Astrocyte (in vitro differentiated cells and primary cell): ENCODE results near the gene PCDHGA2. TPM values are rescaled to one million over a fixed set of nuclear protein-coding genes. Genes with fewer than 3 reads are reported as not detected.
A peak's percentile ranks its signal among the peaks of the same experiment; 100 is the strongest.
"Not testable (repeated sequence)": the region's sequence is repeated elsewhere in the genome, so short reads cannot be mapped to it uniquely, and the experiment has no call there.

Experiments
- DNase-seq: peaks from one replicate; pipeline ENCODE4 v3.0.0-alpha.2; 2010; ENCODE audit warnings: low read depth
- FAIRE-seq: peaks from 2 replicates; lab custom pipeline; 2011; peaks lifted over from hg19 to GRCh38; lab: Jason Lieb, UNC
- H2AFZ ChIP-seq: 2 replicates; pipeline ENCODE4 v1.6.0; 2012; ENCODE audit warnings: low read depth, low read length, inconsistent platforms
- H3K27ac ChIP-seq: 2 replicates; pipeline ENCODE4 v1.5.1; 2011; ENCODE audit warnings: low read depth, low read length, inconsistent platforms
- H3K27me3 ChIP-seq: 2 replicates; pipeline ENCODE4 v1.6.0; 2011; ENCODE audit warnings: low read length, inconsistent platforms; ENCODE audit not compliant: insufficient read depth
- H3K36me3 ChIP-seq: 2 replicates; pipeline ENCODE4 v1.5.1; 2011; ENCODE audit warnings: low read length, inconsistent platforms; ENCODE audit not compliant: insufficient read depth
- H3K4me1 ChIP-seq: 2 replicates; pipeline ENCODE4 v1.5.1; 2011; ENCODE audit warnings: low read length, inconsistent platforms; ENCODE audit not compliant: insufficient read depth
- H3K4me2 ChIP-seq: 2 replicates; pipeline ENCODE4 v1.6.0; 2012; ENCODE audit warnings: low read length, inconsistent platforms
- H3K4me3 ChIP-seq: 2 replicates; pipeline ENCODE4 v1.5.1; 2011; ENCODE audit warnings: low read depth, mild to moderate bottlenecking, low read length, inconsistent platforms; ENCODE audit not compliant: insufficient read depth
- H3K79me2 ChIP-seq: 2 replicates; pipeline ENCODE4 v1.6.0; 2012; ENCODE audit warnings: mild to moderate bottlenecking, low read length, inconsistent platforms; ENCODE audit not compliant: insufficient read depth
- H3K9ac ChIP-seq: 2 replicates; pipeline ENCODE4 v1.6.0; 2012; ENCODE audit warnings: mild to moderate bottlenecking, low read length, inconsistent platforms
- H3K9me3 ChIP-seq: 2 replicates; pipeline ENCODE4 v1.5.1; 2012; ENCODE audit warnings: low read depth, mild to moderate bottlenecking, low read length, inconsistent platforms; ENCODE audit not compliant: insufficient read depth
- H4K20me1 ChIP-seq: 2 replicates; pipeline ENCODE4 v1.6.0; 2012; ENCODE audit warnings: low read length, inconsistent platforms; ENCODE audit not compliant: insufficient read depth
- H3K27ac Mint-ChIP-seq: one replicate; pipeline ENCODE4 v1.8.0; 2021; ENCODE audit warnings: mild to moderate bottlenecking, mixed read lengths; ENCODE audit not compliant: unreplicated experiment
- H3K27me3 Mint-ChIP-seq: one replicate; pipeline ENCODE4 v1.8.0; 2021; ENCODE audit warnings: low read depth, mixed read lengths; ENCODE audit not compliant: unreplicated experiment
- H3K36me3 Mint-ChIP-seq: one replicate; pipeline ENCODE4 v1.8.0; 2021; ENCODE audit warnings: low read depth, mixed read lengths; ENCODE audit not compliant: unreplicated experiment
- H3K4me1 Mint-ChIP-seq: one replicate; pipeline ENCODE4 v1.8.0; 2021; ENCODE audit warnings: low read depth, mixed read lengths; ENCODE audit not compliant: unreplicated experiment
- H3K4me3 Mint-ChIP-seq: one replicate; pipeline ENCODE4 v1.8.0; 2021; ENCODE audit warnings: mild to moderate bottlenecking, moderate library complexity, mixed read lengths; ENCODE audit not compliant: unreplicated experiment
- H3K9me3 Mint-ChIP-seq: one replicate; pipeline ENCODE4 v1.8.0; 2021; ENCODE audit warnings: mild to moderate bottlenecking, mixed read lengths; ENCODE audit not compliant: unreplicated experiment
- EZH2 ChIP-seq: IDR thresholded peaks from 2 replicates; pipeline ENCODE4 v1.6.1; 2012; ENCODE audit warnings: mild to moderate bottlenecking, low read length, inconsistent platforms; ENCODE audit not compliant: insufficient read depth
- total RNA-seq: library from RNA; stranded (reverse); gene quantifications from 2 replicates; pipeline ENCODE4 v1.2.1, GENCODE V29; 2021
- TF ChIP-seq, protein P1 (sequence below): IDR thresholded peaks from 2 replicates; pipeline ENCODE4 v1.5.1; 2011; ENCODE audit warnings: low read depth, mild to moderate bottlenecking, inconsistent platforms, low read length, moderate library complexity; ENCODE audit not compliant: insufficient read depth

PCDHGA2 gene
- total RNA-seq, 1 donor from 2014 or later, result 0.14 TPM

DNA sequence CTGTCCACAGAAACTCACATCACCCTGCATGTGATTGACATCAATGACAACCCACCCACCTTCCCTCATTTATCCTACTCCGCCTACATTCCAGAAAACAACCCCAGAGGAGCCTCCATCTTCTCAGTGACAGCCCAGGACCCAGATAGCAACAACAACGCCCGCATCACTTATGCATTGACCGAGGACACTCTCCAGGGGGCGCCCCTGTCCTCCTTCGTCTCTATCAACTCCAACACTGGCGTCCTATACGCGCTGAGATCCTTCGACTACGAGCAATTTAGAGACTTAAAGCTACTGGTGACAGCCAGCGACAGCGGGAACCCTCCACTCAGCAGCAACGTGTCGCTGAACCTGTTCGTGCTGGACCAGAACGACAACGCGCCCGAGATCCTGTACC is 6.8 kb downstream of the PCDHGA2 start:
- no peak overlapping the region for H3K4me3 ChIP-seq
- H2AFZ ChIP-seq, result no peak overlapping the region
- no peaks in the 10 kb centered on the region for H3K27me3 Mint-ChIP-seq
- H3K4me1 ChIP-seq, result no peaks in the 10 kb centered on the region
- no peak overlapping the region for H3K9ac ChIP-seq
- H3K36me3 Mint-ChIP-seq, result peaks cover 3% of the 10 kb centered on the region
- no peak for DNase-seq
- no peak overlapping the region for H3K4me2 ChIP-seq
- no peaks in the 10 kb centered on the region for H3K4me1 Mint-ChIP-seq
- H4K20me1 ChIP-seq, result no peaks in the 10 kb centered on the region
- no peak for FAIRE-seq
- no peak overlapping the region for H3K4me3 Mint-ChIP-seq
- TF ChIP-seq, protein P1, sequence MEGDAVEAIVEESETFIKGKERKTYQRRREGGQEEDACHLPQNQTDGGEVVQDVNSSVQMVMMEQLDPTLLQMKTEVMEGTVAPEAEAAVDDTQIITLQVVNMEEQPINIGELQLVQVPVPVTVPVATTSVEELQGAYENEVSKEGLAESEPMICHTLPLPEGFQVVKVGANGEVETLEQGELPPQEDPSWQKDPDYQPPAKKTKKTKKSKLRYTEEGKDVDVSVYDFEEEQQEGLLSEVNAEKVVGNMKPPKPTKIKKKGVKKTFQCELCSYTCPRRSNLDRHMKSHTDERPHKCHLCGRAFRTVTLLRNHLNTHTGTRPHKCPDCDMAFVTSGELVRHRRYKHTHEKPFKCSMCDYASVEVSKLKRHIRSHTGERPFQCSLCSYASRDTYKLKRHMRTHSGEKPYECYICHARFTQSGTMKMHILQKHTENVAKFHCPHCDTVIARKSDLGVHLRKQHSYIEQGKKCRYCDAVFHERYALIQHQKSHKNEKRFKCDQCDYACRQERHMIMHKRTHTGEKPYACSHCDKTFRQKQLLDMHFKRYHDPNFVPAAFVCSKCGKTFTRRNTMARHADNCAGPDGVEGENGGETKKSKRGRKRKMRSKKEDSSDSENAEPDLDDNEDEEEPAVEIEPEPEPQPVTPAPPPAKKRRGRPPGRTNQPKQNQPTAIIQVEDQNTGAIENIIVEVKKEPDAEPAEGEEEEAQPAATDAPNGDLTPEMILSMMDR, result no peak
- TF ChIP-seq EZH2, result no peak
- peaks cover 24% of the 10 kb centered on the region for H3K9me3 ChIP-seq
- H3K27ac ChIP-seq, result no peak overlapping the region
- H3K9me3 Mint-ChIP-seq, result peaks cover 36% of the 10 kb centered on the region
- no peaks in the 10 kb centered on the region for H3K79me2 ChIP-seq
- no peak overlapping the region for H3K27ac Mint-ChIP-seq
- H3K27me3 ChIP-seq, result peaks cover 3% of the 10 kb centered on the region
- H3K36me3 ChIP-seq, result no peaks in the 10 kb centered on the region

DNA sequence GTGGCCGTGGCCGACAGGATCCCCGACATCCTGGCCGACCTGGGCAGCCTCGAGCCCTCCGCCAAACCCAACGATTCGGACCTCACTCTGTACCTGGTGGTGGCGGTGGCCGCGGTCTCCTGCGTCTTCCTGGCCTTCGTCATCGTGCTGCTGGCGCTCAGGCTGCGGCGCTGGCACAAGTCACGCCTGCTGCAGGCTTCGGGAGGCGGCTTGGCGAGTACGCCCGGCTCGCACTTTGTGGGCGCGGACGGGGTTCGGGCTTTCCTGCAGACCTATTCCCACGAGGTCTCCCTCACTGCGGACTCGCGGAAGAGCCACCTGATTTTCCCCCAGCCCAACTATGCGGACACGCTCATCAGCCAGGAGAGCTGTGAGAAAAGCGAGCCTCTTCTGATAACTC is 7.5 kb downstream of the PCDHGA2 start:
- H3K27ac Mint-ChIP-seq, H3K79me2 ChIP-seq, H3K4me1 Mint-ChIP-seq, DNase-seq, H3K36me3 ChIP-seq, H3K4me1 ChIP-seq, FAIRE-seq, H4K20me1 ChIP-seq, H3K36me3 Mint-ChIP-seq, H3K4me2 ChIP-seq, H3K9ac ChIP-seq, H3K27me3 Mint-ChIP-seq, H3K4me3 ChIP-seq, H2AFZ ChIP-seq, H3K4me3 Mint-ChIP-seq, H3K27ac ChIP-seq, H3K27me3 ChIP-seq: not testable (repeated sequence)
- H3K9me3 Mint-ChIP-seq, result peaks cover 36% of the 10 kb centered on the region
- peaks cover 29% of the 10 kb centered on the region for H3K9me3 ChIP-seq

DNA sequence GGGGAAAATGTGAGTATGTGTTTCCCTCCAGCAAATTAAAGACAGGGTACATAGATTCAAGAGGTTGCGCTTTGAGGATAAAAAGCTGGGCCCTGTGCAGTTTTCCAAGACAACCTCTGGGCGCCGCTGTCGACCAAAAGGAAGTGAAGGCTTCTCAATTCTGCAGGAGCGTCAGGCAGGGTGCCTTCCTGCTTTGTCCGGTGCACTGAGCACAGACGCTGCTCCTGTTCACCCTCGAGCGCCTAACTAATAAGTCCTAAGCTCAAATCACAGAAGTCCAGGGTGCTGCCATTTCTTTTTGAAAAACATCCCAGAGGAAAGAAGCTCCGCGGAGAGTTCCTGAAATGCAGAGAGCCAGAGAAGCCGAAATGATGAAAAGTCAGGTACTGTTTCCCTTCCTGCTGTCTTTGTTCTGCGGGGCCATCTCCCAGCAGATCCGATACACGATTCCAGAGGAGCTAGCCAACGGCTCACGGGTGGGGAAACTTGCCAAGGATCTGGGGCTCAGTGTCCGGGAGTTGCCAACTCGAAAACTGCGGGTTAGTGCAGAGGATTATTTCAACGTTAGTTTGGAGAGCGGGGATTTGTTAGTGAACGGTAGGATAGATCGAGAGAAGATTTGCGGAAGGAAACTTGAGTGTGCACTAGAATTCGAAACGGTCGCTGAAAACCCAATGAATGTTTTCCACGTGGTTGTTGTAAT is 11.5 kb downstream of the PCDHGA2 start, which contains the start of gene PCDHGB1:
Gene PCDHGB1, plus strand, starts transcription at position 183 of the 703 bp plus-strand sequence. Its CDS starts 162 bp downstream, at position 345.
- FAIRE-seq (no peak), DNase-seq (peak; percentile 41)
- H3K4me1 Mint-ChIP-seq, result no peaks in the 10 kb centered on the region
- no peak within 1 kb of the TSS for H3K27ac Mint-ChIP-seq
- Histone ChIP-seq H3K4me1 (no peaks in the 10 kb centered on the region), H4K20me1 (no peaks in the 10 kb centered on the region), H3K4me3 (peak within 1 kb of the TSS; percentile 48), H3K4me2 (peak within 1 kb of the TSS; percentile 77), H3K9ac (peak within 1 kb of the TSS; percentile 39), H3K27ac (no peak within 1 kb of the TSS), H3K79me2 (no peaks in the 10 kb centered on the region), H2AFZ (peak within 1 kb of the TSS; percentile 60), H3K27me3 (peaks cover 3% of the 10 kb centered on the region), H3K36me3 (no peaks in the 10 kb centered on the region), H3K9me3 (peaks cover 31% of the 10 kb centered on the region)
- H3K4me3 Mint-ChIP-seq, result peak within 1 kb of the TSS; percentile 24
- no peaks in the 10 kb centered on the region for H3K27me3 Mint-ChIP-seq
- TF ChIP-seq EZH2, result no peak
- TF ChIP-seq, protein P1, result peak; percentile 40
- H3K9me3 Mint-ChIP-seq, result peaks cover 26% of the 10 kb centered on the region
- peaks cover 2% of the 10 kb centered on the region for H3K36me3 Mint-ChIP-seq
